Measurements from ENCODE around the gene ANO2. TPM values are rescaled to one million over a fixed set of nuclear protein-coding genes. Genes with fewer than 3 reads are reported as not detected.
"Not testable (repeated sequence)": the region's sequence is repeated elsewhere in the genome, so short reads cannot be mapped to it uniquely, and the experiment has no call there.

Gene ANO2
- total RNA-seq, 1 experiment from 2014 or later = not detected

DNA sequence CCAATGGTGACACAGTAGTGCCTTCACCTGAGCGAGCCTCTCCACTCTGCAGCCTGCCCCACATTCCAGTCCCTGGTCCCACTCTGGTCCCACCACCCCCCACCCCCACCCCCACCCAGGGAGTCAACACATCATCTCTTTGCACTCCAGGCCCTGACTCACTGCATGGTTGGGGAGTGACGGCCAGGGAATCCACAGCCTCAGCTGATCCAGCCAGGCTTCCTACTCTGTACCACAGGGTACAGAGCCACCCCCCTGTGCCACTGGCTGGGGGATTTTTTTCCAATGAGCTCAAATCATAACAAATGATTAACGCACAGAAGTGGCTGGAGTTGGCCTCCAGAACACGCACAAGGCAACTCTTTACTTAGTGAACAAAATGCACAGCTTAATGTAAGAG, 279.4 kb downstream of the ANO2 start:
- Histone ChIP-seq H3K9me3 (no peaks in the 10 kb centered on the region), H3K4me3 (no peak overlapping the region), H3K36me3 (no peaks in the 10 kb centered on the region), H3K27me3 (no peaks in the 10 kb centered on the region)
- peak; percentile 65 for DNase-seq

DNA sequence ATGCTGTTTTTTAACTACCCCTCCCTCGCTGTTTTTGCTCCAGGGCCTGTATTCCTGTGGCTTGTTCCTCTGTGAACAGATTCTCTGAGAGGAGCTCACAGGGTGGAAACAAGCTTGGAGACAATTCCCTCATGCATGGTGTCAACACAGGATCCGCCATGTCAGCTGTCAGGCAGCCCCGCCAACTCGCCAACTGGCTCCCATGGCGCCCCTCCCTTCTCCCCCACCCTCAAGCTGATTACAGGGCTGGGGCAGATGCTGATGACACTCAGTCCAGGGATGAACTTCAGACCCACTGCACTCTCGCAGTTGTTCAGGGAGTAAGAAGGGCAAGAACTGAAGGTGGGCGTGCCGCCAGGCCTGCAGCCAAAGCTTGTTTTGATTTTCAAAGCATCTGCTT, 283.2 kb downstream of the ANO2 start:
- no peaks in the 10 kb centered on the region for H3K36me3 ChIP-seq
- H3K27me3 ChIP-seq = no peaks in the 10 kb centered on the region
- no peak overlapping the region for H3K4me3 ChIP-seq
- no peak for DNase-seq
- H3K9me3 ChIP-seq = no peaks in the 10 kb centered on the region

DNA sequence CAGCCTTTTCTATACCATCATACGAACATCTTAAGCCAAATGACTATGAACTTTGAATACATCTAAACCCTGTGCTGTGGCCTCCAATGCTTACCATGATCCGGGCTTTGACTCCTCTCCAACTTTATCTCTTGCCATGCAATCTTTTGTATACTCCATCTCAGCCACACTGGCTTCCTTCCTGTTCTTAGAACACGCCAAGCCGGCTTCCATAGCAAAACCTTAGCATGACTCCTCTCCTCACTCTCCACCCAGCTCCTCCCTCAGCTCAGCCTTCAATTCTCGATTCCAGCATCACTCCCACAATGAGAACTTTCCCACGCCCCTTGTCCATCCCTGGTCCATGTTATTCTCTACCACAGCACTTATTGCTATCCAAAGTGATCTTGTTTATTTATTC, 284.8 kb downstream of the ANO2 start:
- DNase-seq = no peak
- no peaks in the 10 kb centered on the region for H3K36me3 ChIP-seq
- no peaks in the 10 kb centered on the region for H3K9me3 ChIP-seq
- H3K4me3 ChIP-seq = no peak overlapping the region
- H3K27me3 ChIP-seq = no peaks in the 10 kb centered on the region

DNA sequence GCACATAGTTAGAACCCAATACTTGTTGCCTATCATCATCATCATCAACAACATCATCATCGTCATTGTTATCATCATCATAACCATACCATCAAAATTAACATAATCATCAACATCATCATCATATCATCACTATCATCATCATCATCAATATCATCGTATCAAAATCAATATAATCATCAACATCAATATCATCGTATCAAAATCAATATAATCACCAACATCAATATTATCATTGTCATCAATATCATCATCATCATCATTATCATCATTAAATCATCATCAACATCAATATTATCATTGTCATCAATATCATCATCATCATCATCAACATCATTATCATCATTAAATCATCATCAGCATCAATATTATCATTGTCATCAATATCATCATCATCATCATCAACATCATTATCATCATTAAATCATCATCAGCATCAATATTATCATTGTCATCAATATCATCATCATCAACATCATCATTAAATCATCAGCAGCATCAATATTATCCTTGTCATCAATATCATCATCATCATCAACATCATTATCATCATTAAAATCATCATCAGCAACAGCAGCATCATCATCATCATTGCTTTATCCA, 286.6 kb downstream of the ANO2 start:
- H3K27me3 ChIP-seq, H3K4me3 ChIP-seq, H3K9me3 ChIP-seq, DNase-seq, H3K36me3 ChIP-seq: not testable (repeated sequence)

DNA sequence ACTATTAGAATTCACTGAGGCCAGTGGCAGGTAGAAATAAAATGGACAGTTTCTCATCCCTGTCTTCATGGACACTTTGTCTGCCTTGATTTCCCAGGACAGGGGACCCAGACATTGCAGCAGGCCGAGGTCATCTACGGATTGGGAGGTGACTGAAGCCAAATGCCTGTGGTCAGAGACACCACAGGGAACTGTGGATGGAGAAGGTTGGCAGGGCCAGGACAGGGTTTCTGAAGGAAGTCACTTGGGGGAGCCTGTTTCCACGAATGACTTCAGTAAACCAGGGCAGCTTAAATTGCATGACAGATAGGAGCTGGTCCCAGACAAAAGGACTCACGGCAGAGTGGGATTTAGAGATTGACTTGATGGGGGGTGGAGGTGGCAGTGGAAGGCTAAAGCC, 288.2 kb downstream of the ANO2 start:
- DNase-seq = no peak
- Histone ChIP-seq H3K9me3 (no peaks in the 10 kb centered on the region), H3K27me3 (0 out of 2 replicates have a peak, but pooled peaks cover 3% of the 10 kb centered on the region), H3K4me3 (no peak overlapping the region), H3K36me3 (no peaks in the 10 kb centered on the region)

DNA sequence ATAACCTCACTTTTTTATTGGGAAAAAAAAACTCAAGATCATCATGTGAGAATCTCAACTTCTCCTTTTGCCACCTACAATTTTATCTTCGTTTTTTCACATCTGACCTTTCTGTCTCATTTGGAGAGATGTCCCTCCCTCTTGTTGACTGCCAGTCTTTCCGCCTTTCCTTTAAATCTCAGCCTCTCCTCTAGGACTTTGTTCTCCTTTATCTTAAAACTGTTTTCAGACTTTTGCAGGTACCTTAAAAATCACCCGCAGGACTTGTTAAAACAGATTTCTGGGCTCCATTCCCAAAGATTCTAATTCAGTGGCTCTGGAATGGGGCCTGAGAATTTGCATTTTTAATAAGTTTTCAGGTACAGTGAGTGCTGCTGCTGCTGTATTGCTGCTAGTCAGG, 289.9 kb downstream of the ANO2 start:
- no peaks in the 10 kb centered on the region for H3K9me3 ChIP-seq
- DNase-seq = no peak
- no peaks in the 10 kb centered on the region for H3K36me3 ChIP-seq
- H3K27me3 ChIP-seq = 0 out of 2 replicates have a peak, but pooled peaks cover 3% of the 10 kb centered on the region
- no peak overlapping the region for H3K4me3 ChIP-seq

DNA sequence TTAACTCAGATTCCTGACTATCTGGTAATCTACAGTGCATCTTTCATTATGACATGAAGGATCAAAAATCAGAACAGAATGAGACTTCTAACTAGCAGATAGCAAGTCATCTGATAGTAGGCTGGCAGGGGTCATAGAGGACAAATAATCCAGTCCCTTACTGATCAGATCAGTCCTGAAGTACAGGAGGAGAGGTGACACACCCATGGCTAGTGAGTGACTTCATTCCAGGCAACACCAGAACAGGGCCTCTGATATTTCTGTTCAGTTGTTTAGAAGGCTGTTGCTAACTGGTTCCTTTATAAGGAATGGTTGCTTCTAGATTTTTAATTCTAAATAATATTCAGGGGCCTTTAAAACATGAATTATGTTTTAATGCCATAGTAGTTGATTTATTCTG, 291.0 kb downstream of the ANO2 start:
- Histone ChIP-seq H3K27me3 (0 out of 2 replicates have a peak, but pooled peaks cover 3% of the 10 kb centered on the region), H3K4me3 (no peak overlapping the region), H3K9me3 (no peaks in the 10 kb centered on the region), H3K36me3 (no peaks in the 10 kb centered on the region)
- no peak for DNase-seq

DNA sequence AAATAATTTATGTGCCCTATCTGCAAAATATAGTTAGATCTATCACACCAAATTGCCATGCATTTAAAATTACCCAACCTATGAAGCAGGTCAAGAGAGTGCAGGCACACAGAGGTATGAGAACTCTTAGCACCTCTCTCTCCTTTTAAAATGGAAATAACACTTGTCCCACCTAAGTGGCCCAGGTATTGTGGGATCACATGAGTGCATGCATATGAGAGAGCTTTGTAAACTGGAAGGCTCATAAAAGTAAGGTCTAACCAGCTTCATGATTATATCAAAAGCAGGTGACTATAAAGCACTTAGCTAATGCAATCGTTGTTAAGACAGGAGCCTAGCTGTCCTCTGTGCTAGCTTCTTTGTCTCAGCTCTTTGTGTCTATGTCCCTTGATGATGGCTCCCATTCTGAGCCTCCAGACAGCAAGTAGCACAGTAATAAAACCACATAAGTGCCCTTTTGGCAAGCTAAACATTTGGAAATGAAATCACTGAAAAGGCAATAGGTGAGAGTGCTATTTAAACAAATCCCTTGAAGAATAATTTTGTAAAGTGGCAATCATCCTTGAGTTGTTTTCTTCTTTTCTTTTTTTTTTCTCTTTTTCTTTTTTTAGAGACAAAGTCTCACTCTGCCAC, 294.1 kb downstream of the ANO2 start:
- H3K36me3 ChIP-seq = no peaks in the 10 kb centered on the region
- H3K9me3 ChIP-seq = no peaks in the 10 kb centered on the region
- H3K27me3 ChIP-seq = 0 out of 2 replicates have a peak, but pooled peaks cover 3% of the 10 kb centered on the region
- no peak for DNase-seq
- H3K4me3 ChIP-seq = no peak overlapping the region

DNA sequence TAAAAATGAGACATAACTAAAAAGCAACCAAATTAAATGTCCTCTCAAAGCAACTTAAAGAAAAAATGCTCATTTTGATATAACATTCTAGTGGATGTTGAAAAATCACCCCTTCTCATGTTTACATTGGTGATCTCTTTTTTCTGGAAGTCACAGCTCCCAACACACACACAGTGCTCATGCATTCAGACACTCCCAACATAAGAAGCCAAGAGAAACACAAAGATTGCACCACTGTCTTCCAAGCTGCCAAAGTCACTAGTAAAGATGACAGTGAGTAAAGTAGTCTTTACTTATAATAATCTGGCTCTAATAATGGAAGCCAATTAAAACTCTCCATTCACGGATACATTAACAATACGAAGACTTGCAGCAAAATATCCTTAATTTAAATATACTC, 294.8 kb downstream of the ANO2 start:
- Histone ChIP-seq H3K27me3 (0 out of 2 replicates have a peak, but pooled peaks cover 3% of the 10 kb centered on the region), H3K36me3 (no peaks in the 10 kb centered on the region), H3K4me3 (no peak overlapping the region), H3K9me3 (no peaks in the 10 kb centered on the region)
- DNase-seq = no peak

DNA sequence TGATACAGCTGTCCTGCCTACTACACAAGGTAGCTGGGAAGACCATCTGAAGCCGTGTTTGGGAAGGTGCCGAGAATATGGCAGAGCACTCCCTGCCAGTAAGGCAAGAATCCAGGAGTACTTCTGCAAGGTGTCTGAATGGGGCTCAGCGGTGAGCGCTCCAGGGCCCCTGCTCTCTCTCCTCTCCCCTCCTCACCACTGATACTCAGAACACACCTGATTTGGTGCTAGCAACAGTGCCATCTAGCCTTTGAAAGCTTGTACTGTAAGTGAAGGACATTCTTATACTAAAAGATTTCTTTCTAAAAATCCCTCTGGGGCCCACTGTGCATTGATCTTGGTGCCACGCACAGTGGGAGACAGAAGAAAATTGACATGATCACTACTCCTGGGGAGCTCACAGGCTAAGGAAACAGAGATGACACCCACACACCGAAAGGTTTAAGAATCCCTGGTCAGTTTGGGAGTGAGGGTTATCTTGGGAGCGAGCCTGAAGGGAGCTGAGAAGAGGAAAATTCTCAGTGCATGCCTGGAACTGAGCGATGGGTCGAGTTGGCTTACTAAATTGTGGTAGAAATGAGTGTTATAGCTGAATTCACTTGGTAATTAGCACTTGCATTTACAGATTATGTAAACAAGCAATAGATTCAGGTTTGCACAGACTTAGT, 296.2 kb downstream of the ANO2 start:
- Histone ChIP-seq H3K27me3 (0 out of 2 replicates have a peak, but pooled peaks cover 3% of the 10 kb centered on the region), H3K4me3 (no peak overlapping the region), H3K36me3 (no peaks in the 10 kb centered on the region), H3K9me3 (no peaks in the 10 kb centered on the region; the same call in 1 of the 2 replicates)
- no peak for DNase-seq

DNA sequence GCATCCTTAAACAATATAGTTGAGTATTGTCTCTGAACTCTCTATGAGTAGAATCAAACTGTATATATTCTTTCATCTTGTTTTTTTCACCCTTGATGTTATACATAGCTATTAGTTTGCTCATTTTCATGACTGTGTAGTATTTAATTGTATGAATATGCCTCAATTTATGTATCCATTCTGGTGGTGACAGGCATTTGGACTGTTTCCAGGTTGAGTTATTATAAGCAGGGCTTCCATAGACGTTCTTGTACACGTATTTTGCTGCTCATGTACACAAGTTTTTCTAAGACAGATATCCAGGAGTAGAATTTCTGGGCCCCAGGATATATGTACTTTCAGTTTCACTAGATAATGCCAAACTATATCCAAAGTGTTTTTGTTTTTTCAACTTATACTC, 301.8 kb downstream of the ANO2 start:
- no peaks in the 10 kb centered on the region; the same call in 1 of the 2 replicates for H3K9me3 ChIP-seq
- DNase-seq = no peak
- no peaks in the 10 kb centered on the region for H3K27me3 ChIP-seq
- H3K4me3 ChIP-seq = no peak overlapping the region
- H3K36me3 ChIP-seq = no peaks in the 10 kb centered on the region

DNA sequence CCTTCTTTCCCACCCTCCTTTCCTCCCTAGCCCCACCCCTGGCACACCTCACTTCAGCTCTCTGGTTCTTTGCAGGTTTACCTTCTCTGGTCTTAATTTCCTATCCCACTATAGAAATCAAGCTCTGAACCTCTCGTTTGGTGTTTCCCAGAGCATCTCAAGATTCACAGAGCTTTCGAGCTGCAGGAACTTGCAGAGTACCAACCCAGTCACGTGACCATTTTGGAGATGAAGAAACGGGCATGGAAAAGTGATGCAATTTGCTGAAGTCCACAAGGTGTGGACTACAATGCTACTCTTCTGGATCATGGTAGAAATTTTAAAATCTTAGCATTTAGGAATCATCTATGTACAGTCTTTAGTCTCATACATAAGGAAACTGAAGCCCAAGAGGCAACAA, 307.4 kb downstream of the ANO2 start:
- no peaks in the 10 kb centered on the region for H3K27me3 ChIP-seq
- H3K9me3 ChIP-seq = no peaks in the 10 kb centered on the region
- DNase-seq = no peak
- H3K36me3 ChIP-seq = no peaks in the 10 kb centered on the region
- H3K4me3 ChIP-seq = no peak overlapping the region

DNA sequence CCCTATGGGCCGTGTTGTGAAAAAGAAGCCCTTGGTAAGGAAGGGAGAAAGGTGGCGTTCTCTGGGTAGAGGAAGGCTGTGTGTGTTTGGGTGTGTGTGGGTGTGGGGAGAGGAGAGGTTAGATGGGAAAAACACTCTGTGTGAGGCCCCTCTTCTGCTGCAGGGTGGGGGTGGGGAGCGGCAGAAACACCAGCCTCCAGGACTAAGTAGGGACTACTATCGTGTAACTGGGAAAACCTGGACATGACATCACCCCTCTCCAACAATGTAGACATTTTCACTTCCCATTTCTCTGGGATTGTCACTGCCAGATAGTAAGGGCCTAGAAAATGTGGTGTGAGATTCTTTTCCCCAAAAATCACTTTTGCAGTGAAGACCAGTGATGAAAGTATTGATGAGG, 308.2 kb downstream of the ANO2 start:
- Histone ChIP-seq H3K9me3 (no peaks in the 10 kb centered on the region), H3K36me3 (no peaks in the 10 kb centered on the region), H3K27me3 (no peaks in the 10 kb centered on the region), H3K4me3 (no peak overlapping the region)
- DNase-seq = no peak

DNA sequence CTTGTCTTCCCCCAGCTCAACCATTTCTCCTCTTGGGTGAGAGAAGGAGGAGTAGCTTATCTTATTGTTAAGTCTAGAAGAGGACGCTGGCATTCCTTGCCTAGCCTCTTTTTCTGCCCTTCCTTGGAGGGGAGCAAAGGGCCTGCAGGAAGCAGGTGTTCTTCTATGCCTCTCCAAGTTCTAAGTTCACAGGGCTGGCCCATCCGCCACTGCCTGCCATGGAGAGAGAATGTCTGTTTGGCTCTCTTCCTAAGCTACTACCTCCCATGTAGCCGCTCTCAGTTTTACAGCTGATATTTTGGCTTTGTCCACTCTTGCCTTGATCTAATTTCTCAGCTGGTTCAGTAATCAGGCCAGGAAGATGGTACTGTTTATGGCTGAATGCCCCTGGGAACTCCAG, 312.0 kb downstream of the ANO2 start:
- DNase-seq = no peak
- Histone ChIP-seq H3K36me3 (no peaks in the 10 kb centered on the region), H3K9me3 (no peaks in the 10 kb centered on the region), H3K27me3 (no peaks in the 10 kb centered on the region), H3K4me3 (no peak overlapping the region)

DNA sequence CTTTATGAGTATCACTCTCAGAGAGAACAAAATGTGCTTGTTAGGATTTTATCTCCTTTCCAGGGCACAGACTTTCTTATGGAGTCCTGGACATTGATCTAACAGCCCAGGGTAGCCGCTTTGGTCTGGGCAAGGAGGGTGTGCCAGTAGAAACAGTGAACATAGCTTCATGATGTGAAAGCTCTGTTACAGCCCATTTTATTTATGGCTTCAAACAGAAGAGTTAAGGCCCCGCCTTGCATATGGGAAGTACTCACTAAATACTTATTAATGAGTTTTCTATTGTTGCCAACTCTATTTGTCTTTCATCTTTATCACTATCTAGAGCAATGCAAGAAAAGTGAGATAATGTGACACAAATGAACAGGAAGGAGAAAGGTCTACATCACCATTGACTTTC, 312.6 kb downstream of the ANO2 start:
- H3K27me3 ChIP-seq = no peaks in the 10 kb centered on the region
- no peaks in the 10 kb centered on the region for H3K9me3 ChIP-seq
- no peak for DNase-seq
- no peak overlapping the region for H3K4me3 ChIP-seq
- no peaks in the 10 kb centered on the region for H3K36me3 ChIP-seq

DNA sequence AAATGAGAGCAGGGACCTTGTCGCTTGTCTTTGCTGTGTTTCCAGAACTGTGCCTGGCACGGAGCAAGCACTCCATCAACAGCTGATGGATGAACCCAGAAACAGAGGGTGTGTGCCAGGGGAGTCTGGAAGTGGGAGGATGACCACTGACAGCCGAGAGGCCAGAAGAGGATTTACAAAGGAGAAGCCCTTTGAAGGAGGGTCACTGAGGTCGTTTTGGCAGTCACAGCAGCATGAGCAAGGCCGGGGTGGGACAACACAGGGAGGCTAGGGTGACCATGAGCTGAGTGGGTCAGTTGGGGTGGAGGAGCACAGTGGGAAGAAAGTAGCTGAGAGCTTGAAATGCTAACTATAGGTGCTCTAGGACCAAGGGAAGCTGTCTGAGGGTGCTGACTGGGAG, 313.6 kb downstream of the ANO2 start:
- Histone ChIP-seq H3K27me3 (no peaks in the 10 kb centered on the region), H3K36me3 (no peaks in the 10 kb centered on the region), H3K4me3 (no peak overlapping the region), H3K9me3 (no peaks in the 10 kb centered on the region)
- DNase-seq = no peak

DNA sequence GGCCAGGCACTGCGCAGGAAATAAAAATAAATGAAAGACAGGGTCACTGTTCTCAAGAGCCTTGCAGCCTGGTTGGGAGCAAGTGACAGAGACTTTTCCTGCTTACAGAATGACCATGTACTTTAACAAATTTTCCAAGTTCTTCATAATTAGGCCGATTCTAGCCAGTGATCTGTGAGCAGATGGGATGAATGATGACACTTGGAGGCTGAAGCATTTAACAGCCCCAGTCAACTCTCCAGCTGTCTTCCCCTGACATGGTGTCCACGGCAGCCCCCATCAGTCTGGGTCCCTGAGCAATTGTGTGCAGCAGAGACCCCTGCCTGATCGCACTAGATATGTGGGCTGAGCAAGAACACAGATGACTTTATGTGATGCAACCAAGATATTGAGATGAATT, 314.3 kb downstream of the ANO2 start:
- DNase-seq = no peak
- H3K4me3 ChIP-seq = no peak overlapping the region
- no peaks in the 10 kb centered on the region for H3K27me3 ChIP-seq
- no peaks in the 10 kb centered on the region for H3K36me3 ChIP-seq
- H3K9me3 ChIP-seq = no peaks in the 10 kb centered on the region

DNA sequence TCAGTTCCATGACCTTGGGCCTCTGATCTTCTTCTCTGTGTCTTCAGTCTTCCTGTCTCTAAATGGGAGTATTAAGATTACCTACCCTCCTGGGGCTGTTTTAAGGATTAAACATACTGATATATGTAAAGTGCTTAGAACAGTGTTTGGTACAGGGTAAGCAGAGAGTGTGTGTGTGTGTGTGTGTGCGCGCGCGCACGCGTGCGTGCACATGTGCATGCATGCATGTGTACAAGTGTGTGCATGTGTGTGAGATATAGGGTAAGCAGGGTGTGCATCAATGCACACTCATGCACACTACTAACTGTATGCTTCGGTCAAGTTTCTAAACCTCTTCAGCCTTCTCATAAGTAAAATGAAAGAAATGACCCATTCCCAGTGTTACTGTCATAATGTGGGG, 316.6 kb downstream of the ANO2 start:
- H3K9me3 ChIP-seq = no peaks in the 10 kb centered on the region
- no peak overlapping the region for H3K4me3 ChIP-seq
- no peaks in the 10 kb centered on the region for H3K27me3 ChIP-seq
- DNase-seq = no peak
- H3K36me3 ChIP-seq = no peaks in the 10 kb centered on the region
